GM12878 (cell line): Measurements from ENCODE around the gene DPF3. TPM values are rescaled to one million over a fixed set of nuclear protein-coding genes. Genes with fewer than 3 reads are reported as not detected.

ENCODE experiments used
- ATAC-seq: fragments of 200-7000 bp; cut with Tn5 transposase; 3 replicates; pipeline ENCODE4 v1.9.1; 2020; ENCODE audit warnings: mild to moderate bottlenecking, moderate library complexity
- BruUV-seq: library from RNA; stranded (reverse); fragments of 400-500 nt; replicated peaks from 2 replicates; lab custom pipeline; 2021; lab: Mats Ljungman, UMichigan
- CTCF ChIA-PET: fragments of 300-600 bp; sonication (Branson Sonifier 250); formaldehyde crosslinking; extraction: SDS; loops from one replicate; lab custom pipeline; 2021; ENCODE audit warnings: inconsistent platforms; lab: Yijun Ruan, JAX
- POLR2A ChIA-PET: fragments of 350-600 bp; formaldehyde crosslinking; extraction: SDS; loops from one replicate; lab custom pipeline; 2021; ENCODE audit warnings: inconsistent platforms; lab: Charles Lee
- RAD21 ChIA-PET: fragments of 300-600 bp; sonication (Branson Sonifier 250); formaldehyde crosslinking; loops from one replicate; lab custom pipeline; 2023; ENCODE audit warnings: antibody characterized with exemption; ENCODE audit not compliant: unreplicated experiment; lab: Charles Lee
- SMC1A ChIA-PET: fragments of 300-600 bp; sonication (Branson Sonifier 250); formaldehyde crosslinking; loops from one replicate; lab custom pipeline; 2023; ENCODE audit not compliant: unreplicated experiment, uncharacterized antibody; lab: Charles Lee
- DNase-seq: peaks from one replicate; pipeline ENCODE4 v3.0.0-alpha.2; 2011; ENCODE audit warnings: low read depth, low spot score
- FAIRE-seq: peaks from 3 replicates; lab custom pipeline; 2011; peaks lifted over from hg19 to GRCh38; lab: Jason Lieb, UNC
- H2AFZ ChIP-seq: 2 replicates; pipeline ENCODE4 v1.6.0; 2011; ENCODE audit warnings: low read depth, low read length, control low read depth; ENCODE audit not compliant: control insufficient read depth
- H3K27ac ChIP-seq: 2 replicates; pipeline ENCODE4 v1.5.1; 2011; ENCODE audit warnings: control low read depth; ENCODE audit not compliant: control insufficient read depth, insufficient read depth
- H3K27me3 ChIP-seq, 2 experiments: replicated peaks in 1 of 2; 2 replicates each; pipeline versions ENCODE4 v1.6.0 to v1.6.1; 2011; ENCODE audit warnings: low read length in 1 of 2; ENCODE audit not compliant: control insufficient read depth in 2 of 2, insufficient read depth in 2 of 2
- H3K36me3 ChIP-seq, 2 experiments: 2 replicates each; pipeline ENCODE4 v1.5.1; 2011; ENCODE audit warnings: low read length in 1 of 2; ENCODE audit not compliant: control insufficient read depth in 2 of 2, insufficient read depth in 2 of 2
- H3K4me1 ChIP-seq: 2 replicates; pipeline ENCODE4 v1.6.1; 2011; ENCODE audit warnings: mild to moderate bottlenecking, low read length, moderate library complexity, mixed read lengths; ENCODE audit not compliant: control insufficient read depth, insufficient read depth
- H3K4me2 ChIP-seq: 2 replicates; pipeline ENCODE4 v1.6.0; 2011; ENCODE audit warnings: control low read depth; ENCODE audit not compliant: control insufficient read depth, insufficient read depth
- H3K4me3 ChIP-seq: fragments of 200-600 bp; sonication (generic); 2 replicates; pipeline ENCODE4 v1.5.1; 2016
- H3K79me2 ChIP-seq: 2 replicates; pipeline ENCODE4 v1.6.0; 2011; ENCODE audit warnings: low read length; ENCODE audit not compliant: control insufficient read depth, insufficient read depth
- H3K9ac ChIP-seq: 2 replicates; pipeline ENCODE4 v1.8.0; 2011; ENCODE audit warnings: low read length, control low read depth, mixed read lengths; ENCODE audit not compliant: control insufficient read depth, insufficient read depth
- H3K9me3 ChIP-seq: replicated peaks from 3 replicates; pipeline ENCODE4 v1.5.1; 2011; ENCODE audit warnings: mild to moderate bottlenecking, low read length; ENCODE audit not compliant: control insufficient read depth, insufficient read depth
- H4K20me1 ChIP-seq: 2 replicates; pipeline ENCODE4 v1.6.0; 2011; ENCODE audit not compliant: control insufficient read depth, insufficient read depth
- FOS ChIP-seq: IDR thresholded peaks from 3 replicates; pipeline ENCODE4 v1.6.1; 2011; ENCODE audit warnings: borderline replicate concordance; ENCODE audit not compliant: insufficient read length; ENCODE audit errors: extremely low read depth
- MLLT1 ChIP-seq: fragments of 450-650 bp; IDR thresholded peaks from 2 replicates; pipeline ENCODE4 v1.6.1; 2016; ENCODE audit warnings: mild to moderate bottlenecking
- NFIC ChIP-seq: IDR thresholded peaks from 2 replicates; pipeline ENCODE4 v1.6.1; 2012; ENCODE audit warnings: low read depth, mild to moderate bottlenecking, inconsistent platforms, low read length, moderate library complexity
- SUZ12 ChIP-seq: fragments of 200-600 bp; sonication (generic); IDR thresholded peaks from one replicate; pipeline ENCODE4 v1.6.1; 2018; ENCODE audit warnings: antibody characterized with exemption, mild to moderate bottlenecking; ENCODE audit not compliant: unreplicated experiment
- ZBTB40 ChIP-seq: fragments of 450-650 bp; IDR thresholded peaks from 2 replicates; pipeline ENCODE4 v1.6.1; 2016; ENCODE audit warnings: mild to moderate bottlenecking, moderate library complexity, borderline replicate concordance
- WGBS: methylation state at CpG from one replicate; pipeline ENCODE4 v1.1.6; 2016; ENCODE audit warnings: low lambda C conversion rate; ENCODE audit not compliant: insufficient replicate concordance, insufficient coverage; ENCODE audit errors: missing lambda C conversion rate; 5-methylcytosine and 5-hydroxymethylcytosine counted together
- in situ Hi-C: fragments of 300-500 bp; cut with MboI; formaldehyde crosslinking; loops from 9 replicates; pipeline ENCODE4 v1.14.3; 2018; ENCODE audit warnings: mixed read lengths
- intact Hi-C: fragments of 100-400 bp; cut with micrococcal nuclease; formaldehyde crosslinking; loops from one replicate; pipeline ENCODE4 v1.14.2; 2022; ENCODE audit not compliant: unreplicated experiment
- polyA plus RNA-seq, 11 experiments: library from polyadenylated mRNA; depleted of rRNA in 4 of 11; unstranded in 6 of 11; stranded (reverse) in 5 of 11; fragments of >200 nt; fragmentation: Nextera tagmentation in 4 of 11; fragmentation: Illumina TruSeq in 1 of 11; extraction: Ambion mirVana in 4 of 11; extraction: Trizol in 1 of 11; gene quantifications; 1 replicate in 1 of 11; 2 replicates in 10 of 11; pipeline versions ENCODE4 v1.2.1 to v1.2.3, GENCODE V29; 2011 to 2016; ENCODE audit warnings: inconsistent platforms in 2 of 11, missing spikeins in 2 of 11, low read depth in 1 of 11
- total RNA-seq, 4 experiments: library from RNA; depleted of rRNA in 3 of 4; stranded (reverse); fragments of >200 nt in 3 of 4; fragmentation: Illumina TruSeq in 1 of 4; extraction: Trizol in 1 of 4; gene quantifications; 2 replicates each; pipeline versions ENCODE4 v1.2.1 to v1.2.3, GENCODE V29; 2013 to 2021

DPF3 gene
- total and polyA plus RNA-seq, 10 of the 15 experiments (the other 5 are each of a cell fraction or from before 2014, with no cell fraction given), result 0.69 to 8.0 (median 2.2) TPM

- no peak for ATAC-seq
- SMC1A ChIA-PET, result no interaction called here
- no peaks in the 10 kb centered on the region for H4K20me1 ChIP-seq
- CTCF ChIA-PET, result no interaction called here
- no peaks in the 10 kb centered on the region for H3K36me3 ChIP-seq
- no peaks in the 10 kb centered on the region for H3K4me1 ChIP-seq
- no peak for TF ChIP-seq SUZ12
- TF ChIP-seq FOS, result no peak
- TF ChIP-seq ZBTB40, result no peak
- no peak for TF ChIP-seq NFIC
- no peak for TF ChIP-seq MLLT1
- no peak overlapping the region for H3K27ac ChIP-seq
- in situ Hi-C loops (no loop called here), intact Hi-C loops (no loop called here)
- RAD21 ChIA-PET, result no interaction called here
- 60% methylated on average over 4 of the region's 4 CpGs for WGBS
- POLR2A ChIA-PET, result no interaction called here
- DNase-seq, result no peak
- H3K79me2 ChIP-seq, result no peaks in the 10 kb centered on the region
- no peak overlapping the region for H3K4me3 ChIP-seq
- no peak overlapping the region for H3K9ac ChIP-seq
- no peak for FAIRE-seq
- H3K9me3 ChIP-seq, result no peaks in the 10 kb centered on the region
- no TSS peak for BruUV-seq
- no peak overlapping the region for H2AFZ ChIP-seq
- H3K4me2 ChIP-seq, result no peak overlapping the region
- no peaks in the 10 kb centered on the region for H3K27me3 ChIP-seq
Measured at GRCh38 chr14:72850360-72850759, 43.5 kb downstream of the DPF3 start.
